Measurements from ENCODE around the gene PARVB.

- TF ChIP-seq CTCF (IDR thresholded peaks at IDR 0.05) = no peak
- no peak for TF ChIP-seq POLR2A (IDR thresholded peaks at IDR 0.05)
These were observed 106.1 kb downstream of the PARVB start for GRCh38 chr22:44130076-44130711.
